HG03060 (cell line): ENCODE measurements around the gene CEACAM3.

Experiments used
- ATAC-seq: cut with Tn5 transposase; IDR thresholded peaks from one replicate; pipeline ENCODE4 v1.9.1; 2021; ENCODE audit warnings: low read depth, moderate number of reproducible peaks; ENCODE audit not compliant: unreplicated experiment

Gene CEACAM3

GRCh38 chr19:41792513-41793413 is 3.6 kb upstream of the CEACAM3 start:
- ATAC-seq: no peak

GRCh38 chr19:41793414-41793727 is 3.0 kb upstream of the CEACAM3 start:
- no peak for ATAC-seq

GRCh38 chr19:41795031-41795461 is 1.3 kb upstream of the CEACAM3 start:
- no peak for ATAC-seq

- ATAC-seq: no peak
Observed at GRCh38 chr19:41796901-41797300, 514 bp downstream of the CEACAM3 start.

- no peak for ATAC-seq
Observed at GRCh38 chr19:41799444-41800000, 3.1 kb downstream of the CEACAM3 start.

GRCh38 chr19:41801031-41801430 is 4.6 kb downstream of the CEACAM3 start:
- no peak for ATAC-seq

GRCh38 chr19:41801792-41802211 is 5.4 kb downstream of the CEACAM3 start:
- ATAC-seq: no peak

- ATAC-seq: no peak
Observed at GRCh38 chr19:41802770-41803169, 6.4 kb downstream of the CEACAM3 start.

- no peak for ATAC-seq
Observed at GRCh38 chr19:41804336-41804735, 7.9 kb downstream of the CEACAM3 start.

- no peak for ATAC-seq
Observed at GRCh38 chr19:41807176-41807575, 10.8 kb downstream of the CEACAM3 start.

GRCh38 chr19:41808663-41809566 is 12.5 kb downstream of the CEACAM3 start:
- ATAC-seq: no peak

- no peak for ATAC-seq
Observed at GRCh38 chr19:41810301-41810700, 13.9 kb downstream of the CEACAM3 start.

GRCh38 chr19:41811036-41811435 is 14.6 kb downstream of the CEACAM3 start:
- ATAC-seq: no peak

GRCh38 chr19:41811981-41812380 is 15.6 kb downstream of the CEACAM3 start:
- no peak for ATAC-seq

GRCh38 chr19:41813911-41814310 is 17.5 kb downstream of the CEACAM3 start:
- no peak for ATAC-seq

- no peak for ATAC-seq
Observed at GRCh38 chr19:41815301-41815700, 18.9 kb downstream of the CEACAM3 start.

GRCh38 chr19:41816761-41817160 is 20.4 kb downstream of the CEACAM3 start:
- ATAC-seq: no peak

- ATAC-seq: no peak
Observed at GRCh38 chr19:41821003-41821735, 24.8 kb downstream of the CEACAM3 start.

- ATAC-seq: no peak
Observed at GRCh38 chr19:41837981-41838708, 41.8 kb downstream of the CEACAM3 start.

- ATAC-seq: no peak
Observed at GRCh38 chr19:41839211-41839610, 42.8 kb downstream of the CEACAM3 start.
